Caco-2 (cell line): ENCODE measurements around the gene CAMK4. TPM values are rescaled to one million over a fixed set of nuclear protein-coding genes. Genes with fewer than 3 reads are reported as not detected.
"Not testable (repeated sequence)": the region's sequence is repeated elsewhere in the genome, so short reads cannot be mapped to it uniquely, and the experiment has no call there.

Experiments
- BruUV-seq: library from RNA; stranded (reverse); fragments of 400-500 nt; replicated peaks from 2 replicates; lab custom pipeline; 2021; lab: Mats Ljungman, UMichigan
- CTCF ChIA-PET: fragments of 300-600 bp; sonication (Branson Sonifier 250); formaldehyde crosslinking; loops from one replicate; lab custom pipeline; 2022; ENCODE audit warnings: antibody characterized with exemption; lab: Charles Lee
- POLR2A ChIA-PET: fragments of 300-600 bp; sonication (Branson Sonifier 250); formaldehyde crosslinking; loops from one replicate; lab custom pipeline; 2022; ENCODE audit warnings: antibody characterized with exemption; lab: Charles Lee
- DNase-seq, 2 experiments: peaks; one replicate each; pipeline versions ENCODE4 v3.0.0 to v3.0.0-alpha.2; 2020 to 2022
- H3K27me3 ChIP-seq: replicated peaks from 2 replicates; pipeline ENCODE4 v1.6.0; 2011; ENCODE audit warnings: low read length; ENCODE audit not compliant: control insufficient read depth, insufficient read depth
- H3K36me3 ChIP-seq: 2 replicates; pipeline ENCODE4 v1.5.1; 2011; ENCODE audit warnings: low read length; ENCODE audit not compliant: control insufficient read depth, insufficient read depth
- H3K4me1 ChIP-seq: fragments of 250-450 bp; sonication (Bioruptor Pico); 2 replicates; pipeline ENCODE4 v1.5.1; 2020; ENCODE audit warnings: mild to moderate bottlenecking
- H3K4me3 ChIP-seq: 2 replicates; pipeline ENCODE4 v1.5.1; 2011; ENCODE audit warnings: low read depth, mild to moderate bottlenecking, control low read depth, low read length
- H3K9me3 ChIP-seq: fragments of 250-450 bp; sonication (Bioruptor Pico); 2 replicates; pipeline ENCODE4 v1.5.1; 2020; ENCODE audit warnings: mild to moderate bottlenecking, moderate library complexity
- H3K27ac Mint-ChIP-seq: one replicate; pipeline ENCODE4 v1.8.0; 2022; ENCODE audit warnings: mixed read lengths; ENCODE audit not compliant: unreplicated experiment
- H3K27me3 Mint-ChIP-seq: one replicate; pipeline ENCODE4 v1.8.0; 2022; ENCODE audit warnings: mixed read lengths; ENCODE audit not compliant: insufficient read depth, unreplicated experiment
- H3K36me3 Mint-ChIP-seq: one replicate; pipeline ENCODE4 v1.8.0; 2022; ENCODE audit warnings: mild to moderate bottlenecking, mixed read lengths; ENCODE audit not compliant: insufficient read depth, unreplicated experiment
- H3K4me1 Mint-ChIP-seq: one replicate; pipeline ENCODE4 v1.8.0; 2022; ENCODE audit warnings: low read depth, mixed read lengths; ENCODE audit not compliant: unreplicated experiment
- H3K4me3 Mint-ChIP-seq: one replicate; pipeline ENCODE4 v1.8.0; 2022; ENCODE audit warnings: mild to moderate bottlenecking, moderate library complexity, mixed read lengths; ENCODE audit not compliant: unreplicated experiment
- H3K9me3 Mint-ChIP-seq: one replicate; pipeline ENCODE4 v1.8.0; 2022; ENCODE audit warnings: mixed read lengths; ENCODE audit not compliant: unreplicated experiment
- intact Hi-C: fragments of 100-400 bp; cut with micrococcal nuclease; formaldehyde crosslinking; loops from one replicate; pipeline ENCODE4 v1.10.0; 2022; ENCODE audit not compliant: unreplicated experiment
- total RNA-seq: library from RNA; stranded (reverse); gene quantifications from 2 replicates; pipeline ENCODE4 v1.2.3, GENCODE V29; 2022
- TF ChIP-seq, protein P1 (sequence below), 2 experiments: fragments of 200-600 bp in 1 of 2; IDR thresholded peaks; 1 replicate in 1 of 2; 2 replicates in 1 of 2; pipeline versions ENCODE4 v1.5.1 to v1.8.0; 2011 to 2022; ENCODE audit warnings: antibody characterized with exemption in 1 of 2, control low read depth in 1 of 2, inconsistent platforms in 1 of 2, low read depth in 1 of 2, low read length in 1 of 2, mild to moderate bottlenecking in 1 of 2, moderate library complexity in 1 of 2; ENCODE audit not compliant: insufficient read depth in 1 of 2, severe bottlenecking in 1 of 2, unreplicated experiment in 1 of 2

Gene CAMK4
- total RNA-seq, 1 experiment from 2014 or later = not detected

DNA sequence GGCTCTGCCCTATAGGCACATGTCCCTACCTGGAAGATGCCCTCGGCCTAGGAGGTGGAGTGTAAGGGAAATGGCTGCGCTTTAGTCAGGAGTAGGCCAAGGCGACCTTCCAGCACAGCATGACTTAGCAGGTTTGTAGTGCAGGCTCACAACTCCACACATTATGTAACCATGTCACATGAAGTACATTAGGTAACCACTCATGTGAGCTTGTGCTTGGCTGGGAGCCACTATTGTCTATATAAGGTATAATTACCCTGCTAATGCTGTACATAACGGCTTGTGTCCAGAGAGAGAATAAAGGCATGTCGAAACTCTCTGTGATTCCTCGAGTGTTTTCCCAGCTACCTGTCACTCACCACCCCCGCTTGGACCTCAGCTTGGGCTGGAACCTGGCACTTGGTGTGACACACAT lies 74.9 kb downstream of the CAMK4 start:
- CTCF ChIA-PET = no interaction called here
- no peak overlapping the region for H3K4me3 Mint-ChIP-seq
- no peaks in the 10 kb centered on the region for H3K4me1 ChIP-seq
- H3K36me3 Mint-ChIP-seq = no peaks in the 10 kb centered on the region
- no peaks in the 10 kb centered on the region for H3K27me3 ChIP-seq
- H3K9me3 Mint-ChIP-seq = no peaks in the 10 kb centered on the region
- intact Hi-C loops = no loop called here
- no peak overlapping the region for H3K4me3 ChIP-seq
- peaks cover 2% of the 10 kb centered on the region for H3K27me3 Mint-ChIP-seq
- POLR2A ChIA-PET = no interaction called here
- H3K36me3 ChIP-seq = no peaks in the 10 kb centered on the region
- H3K4me1 Mint-ChIP-seq = no peaks in the 10 kb centered on the region
- no peaks in the 10 kb centered on the region for H3K9me3 ChIP-seq
- no peak for DNase-seq
- no peak overlapping the region for H3K27ac Mint-ChIP-seq
- no TSS peak for BruUV-seq
- TF ChIP-seq, protein P1, sequence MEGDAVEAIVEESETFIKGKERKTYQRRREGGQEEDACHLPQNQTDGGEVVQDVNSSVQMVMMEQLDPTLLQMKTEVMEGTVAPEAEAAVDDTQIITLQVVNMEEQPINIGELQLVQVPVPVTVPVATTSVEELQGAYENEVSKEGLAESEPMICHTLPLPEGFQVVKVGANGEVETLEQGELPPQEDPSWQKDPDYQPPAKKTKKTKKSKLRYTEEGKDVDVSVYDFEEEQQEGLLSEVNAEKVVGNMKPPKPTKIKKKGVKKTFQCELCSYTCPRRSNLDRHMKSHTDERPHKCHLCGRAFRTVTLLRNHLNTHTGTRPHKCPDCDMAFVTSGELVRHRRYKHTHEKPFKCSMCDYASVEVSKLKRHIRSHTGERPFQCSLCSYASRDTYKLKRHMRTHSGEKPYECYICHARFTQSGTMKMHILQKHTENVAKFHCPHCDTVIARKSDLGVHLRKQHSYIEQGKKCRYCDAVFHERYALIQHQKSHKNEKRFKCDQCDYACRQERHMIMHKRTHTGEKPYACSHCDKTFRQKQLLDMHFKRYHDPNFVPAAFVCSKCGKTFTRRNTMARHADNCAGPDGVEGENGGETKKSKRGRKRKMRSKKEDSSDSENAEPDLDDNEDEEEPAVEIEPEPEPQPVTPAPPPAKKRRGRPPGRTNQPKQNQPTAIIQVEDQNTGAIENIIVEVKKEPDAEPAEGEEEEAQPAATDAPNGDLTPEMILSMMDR (IDR thresholded peaks at IDR 0.05; ENCODE audit: insufficient read depth in 1 of 2, low read depth in 1 of 2, low read length in 1 of 2, severe bottlenecking in 1 of 2, unreplicated experiment in 1 of 2) = no peak

- Mint-ChIP-seq H3K27ac (no peak overlapping the region), H3K9me3 (no peaks in the 10 kb centered on the region), H3K4me3 (no peak overlapping the region), H3K4me1 (no peaks in the 10 kb centered on the region), H3K36me3 (no peaks in the 10 kb centered on the region), H3K27me3 (peaks cover 2% of the 10 kb centered on the region)
- TF ChIP-seq, protein P1 (IDR thresholded peaks at IDR 0.05; ENCODE audit: insufficient read depth in 1 of 2, low read depth in 1 of 2, low read length in 1 of 2, severe bottlenecking in 1 of 2, unreplicated experiment in 1 of 2) = no peak
- POLR2A ChIA-PET = no interaction called here
- no peaks in the 10 kb centered on the region for H3K4me1 ChIP-seq
- intact Hi-C loops = no loop called here
- H3K27me3 ChIP-seq = no peaks in the 10 kb centered on the region
- DNase-seq = no peak
- CTCF ChIA-PET = no interaction called here
- no TSS peak for BruUV-seq
- H3K4me3 ChIP-seq = no peak overlapping the region
- no peaks in the 10 kb centered on the region for H3K36me3 ChIP-seq
- H3K9me3 ChIP-seq = no peaks in the 10 kb centered on the region
Measured at GRCh38 chr5:111299831-111300432, 75.7 kb downstream of the CAMK4 start.

- Mint-ChIP-seq H3K4me3 (no peak overlapping the region), H3K27me3 (peaks cover 2% of the 10 kb centered on the region), H3K4me1 (no peaks in the 10 kb centered on the region), H3K27ac (no peak overlapping the region), H3K36me3 (no peaks in the 10 kb centered on the region), H3K9me3 (no peaks in the 10 kb centered on the region)
- H3K4me3 ChIP-seq = no peak overlapping the region
- BruUV-seq = no TSS peak
- TF ChIP-seq, protein P1 (IDR thresholded peaks at IDR 0.05; ENCODE audit: insufficient read depth in 1 of 2, low read depth in 1 of 2, low read length in 1 of 2, severe bottlenecking in 1 of 2, unreplicated experiment in 1 of 2) = no peak
- H3K4me1 ChIP-seq = no peaks in the 10 kb centered on the region
- intact Hi-C loops = no loop called here
- CTCF ChIA-PET = no interaction called here
- H3K36me3 ChIP-seq = no peaks in the 10 kb centered on the region
- no peak for DNase-seq
- POLR2A ChIA-PET = no interaction called here
- no peaks in the 10 kb centered on the region for H3K9me3 ChIP-seq
- H3K27me3 ChIP-seq = no peaks in the 10 kb centered on the region
Measured at GRCh38 chr5:111301264-111301663, 77.1 kb downstream of the CAMK4 start.

GRCh38 chr5:111302043-111302442 lies 77.9 kb downstream of the CAMK4 start:
- BruUV-seq, H3K4me1 ChIP-seq, H3K9me3 ChIP-seq, CTCF ChIA-PET, H3K36me3 Mint-ChIP-seq, POLR2A ChIA-PET, H3K36me3 ChIP-seq, H3K9me3 Mint-ChIP-seq, intact Hi-C loops, H3K27me3 ChIP-seq, H3K4me1 Mint-ChIP-seq, DNase-seq, H3K27ac Mint-ChIP-seq, H3K27me3 Mint-ChIP-seq, H3K4me3 ChIP-seq, H3K4me3 Mint-ChIP-seq: not testable (repeated sequence)
